ENCODE results near the gene NFKBIB. TPM values are rescaled to one million over a fixed set of nuclear protein-coding genes. Genes with fewer than 3 reads are reported as not detected.
A peak's percentile ranks its signal among the peaks of the same experiment; 100 is the strongest.

NFKBIB gene
- total RNA-seq, 1 experiment from 2014 or later: 13.5 TPM

GRCh38 chr19:38922482-38922881 is 22.7 kb downstream of the NFKBIB start:
- no peaks in the 10 kb centered on the region for H3K4me1 ChIP-seq (ENCODE audit: low read length)
- H4K20me1 ChIP-seq (ENCODE audit: insufficient read depth, low read depth, low read length): no peaks in the 10 kb centered on the region
- H3K9ac ChIP-seq (ENCODE audit: low read length): no peak overlapping the region
- H3K79me2 ChIP-seq (ENCODE audit: low read length): peaks cover 2% of the 10 kb centered on the region; the same call in 1 of the 2 replicates
- no peak overlapping the region for H3K4me2 ChIP-seq (ENCODE audit: low read depth, low read length, poor library complexity, severe bottlenecking)
- no peak overlapping the region for H3K4me3 ChIP-seq (ENCODE audit: low read length)
- H3K9me2 ChIP-seq (replicated peaks; ENCODE audit: insufficient read depth, low read length): no peaks in the 10 kb centered on the region
- 0 out of 2 replicates have a peak, but pooled peaks cover 3% of the 10 kb centered on the region for H3K36me3 ChIP-seq (ENCODE audit: insufficient read depth, low read length)
- DNase-seq: no peak
- no peaks in the 10 kb centered on the region for H3K9me3 ChIP-seq (ENCODE audit: low read length)
- H3K27ac ChIP-seq (ENCODE audit: low read length): no peak overlapping the region
- H2AFZ ChIP-seq (ENCODE audit: low read length): no peak overlapping the region
- no peaks in the 10 kb centered on the region for H3K27me3 ChIP-seq (ENCODE audit: low read length)

DNA sequence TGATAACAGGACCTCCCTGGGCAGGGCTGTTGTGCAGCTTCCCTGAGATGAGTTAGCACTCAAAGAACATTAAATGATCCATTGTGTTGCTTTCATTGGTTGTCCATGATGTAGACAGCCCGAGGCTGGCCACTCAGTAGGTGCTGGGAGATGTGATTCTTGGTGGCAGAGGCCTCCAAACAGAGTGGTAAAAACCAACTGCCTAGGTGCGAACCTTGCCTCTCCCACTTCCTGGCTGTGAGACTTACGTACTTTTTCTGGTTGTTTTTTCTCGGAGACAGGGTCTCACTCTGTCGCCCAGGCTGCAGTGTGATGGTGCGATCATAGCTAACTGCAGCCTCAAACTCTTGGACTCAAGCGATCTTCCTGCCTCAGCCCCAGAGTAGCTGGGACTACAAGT is 24.6 kb downstream of the NFKBIB start:
- Histone ChIP-seq H3K9me3 (ENCODE audit: low read length) (no peaks in the 10 kb centered on the region), H3K9ac (ENCODE audit: low read length) (no peak overlapping the region), H3K79me2 (ENCODE audit: low read length) (peaks cover 20% of the 10 kb centered on the region), H4K20me1 (ENCODE audit: insufficient read depth, low read depth, low read length) (no peaks in the 10 kb centered on the region), H3K27me3 (ENCODE audit: low read length) (no peaks in the 10 kb centered on the region), H3K36me3 (ENCODE audit: insufficient read depth, low read length) (0 out of 2 replicates have a peak, but pooled peaks cover 3% of the 10 kb centered on the region), H3K4me2 (ENCODE audit: low read depth, low read length, poor library complexity, severe bottlenecking) (no peak overlapping the region), H3K9me2 (replicated peaks; ENCODE audit: insufficient read depth, low read length) (no peaks in the 10 kb centered on the region), H3K4me1 (ENCODE audit: low read length) (peaks cover 4% of the 10 kb centered on the region), H3K27ac (ENCODE audit: low read length) (no peak overlapping the region), H2AFZ (ENCODE audit: low read length) (no peak overlapping the region), H3K4me3 (ENCODE audit: low read length) (no peak overlapping the region)
- DNase-seq: no peak

DNA sequence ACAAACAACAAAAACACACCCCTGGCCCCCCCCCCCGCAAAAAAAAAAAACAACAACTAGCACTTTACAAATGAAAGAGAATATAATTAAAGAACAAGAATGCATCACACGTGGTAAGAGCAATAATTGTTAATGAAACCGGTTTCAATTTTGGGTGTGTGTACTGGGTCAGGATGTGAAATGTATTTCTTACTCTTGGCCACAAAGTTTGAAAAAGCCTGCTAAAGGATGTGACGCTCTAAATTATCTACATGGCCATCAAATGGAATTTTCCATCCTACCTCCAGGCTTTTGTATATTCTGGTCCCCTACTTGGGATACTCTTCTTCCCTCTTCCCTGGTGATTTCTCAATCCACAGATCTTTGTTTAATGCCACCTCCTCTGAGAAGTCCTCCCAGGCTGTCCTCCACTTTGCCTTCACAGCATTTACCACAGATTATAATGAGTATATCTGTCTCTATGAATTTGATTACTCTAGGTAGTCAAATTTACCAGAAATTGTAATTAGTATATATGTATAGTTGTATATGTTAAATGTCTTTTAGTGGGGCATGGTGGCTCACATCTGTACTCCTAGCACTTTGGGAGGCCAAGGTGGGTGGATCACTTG is 28.7 kb downstream of the NFKBIB start:
- Histone ChIP-seq H3K9me3 (ENCODE audit: low read length) (no peaks in the 10 kb centered on the region), H4K20me1 (ENCODE audit: insufficient read depth, low read depth, low read length) (peaks cover 5% of the 10 kb centered on the region; the same call in 1 of the 2 replicates), H3K4me3 (ENCODE audit: low read length) (no peak overlapping the region), H3K4me2 (ENCODE audit: low read depth, low read length, poor library complexity, severe bottlenecking) (no peak overlapping the region), H3K4me1 (ENCODE audit: low read length) (peaks cover 16% of the 10 kb centered on the region), H3K79me2 (ENCODE audit: low read length) (peaks cover 43% of the 10 kb centered on the region), H3K9me2 (replicated peaks; ENCODE audit: insufficient read depth, low read length) (no peaks in the 10 kb centered on the region), H3K27ac (ENCODE audit: low read length) (no peak overlapping the region), H3K36me3 (ENCODE audit: insufficient read depth, low read length) (peaks cover 20% of the 10 kb centered on the region), H3K9ac (ENCODE audit: low read length) (no peak overlapping the region), H3K27me3 (ENCODE audit: low read length) (no peaks in the 10 kb centered on the region), H2AFZ (ENCODE audit: low read length) (no peak overlapping the region)
- no peak for DNase-seq

DNA sequence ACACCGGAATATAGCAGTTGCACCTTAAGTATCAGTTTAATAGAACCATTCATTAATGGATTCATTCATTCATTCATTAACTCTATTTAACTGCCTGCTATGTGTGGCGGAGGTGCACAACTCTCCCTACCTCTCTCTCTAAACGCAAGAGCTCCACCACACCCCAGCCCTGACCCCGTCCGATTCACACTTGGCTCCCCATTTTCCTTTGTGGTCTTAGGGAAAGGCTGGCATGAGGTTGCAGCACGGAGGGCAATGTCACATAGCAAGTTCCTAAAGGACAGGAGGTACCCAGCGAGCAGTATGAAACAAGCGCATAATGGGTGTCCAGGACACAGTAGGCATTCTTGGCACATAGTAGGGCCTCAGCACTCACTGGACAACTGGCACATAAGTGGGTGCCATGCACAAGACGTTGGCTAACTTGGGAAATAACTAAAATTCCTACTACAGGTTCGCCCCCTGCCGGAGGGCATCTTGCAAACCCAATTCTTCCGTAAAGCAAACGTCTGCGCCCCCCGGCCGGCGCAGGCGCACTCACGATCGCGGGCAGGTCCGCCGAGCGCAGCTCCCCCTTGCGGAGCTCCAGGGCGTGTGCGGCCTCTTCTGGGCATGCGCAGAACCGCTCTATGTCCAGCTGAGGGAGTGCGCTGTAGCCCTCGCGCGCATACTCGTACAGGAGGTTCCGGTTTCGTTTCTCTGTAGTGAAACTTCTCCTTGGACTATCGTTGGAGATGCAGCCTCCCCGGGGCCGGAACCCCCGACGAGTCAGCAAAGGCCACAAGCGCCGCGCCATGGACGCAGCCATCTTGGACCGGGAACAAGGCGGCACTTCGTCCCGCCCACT is 30.4 kb downstream of the NFKBIB start, which contains the start of gene SARS2:
SARS2 (minus strand) TSS at position 835 of the 847 bp plus-strand sequence; CDS start at position 808, 27 bp downstream.
- no peaks in the 10 kb centered on the region for H3K9me2 ChIP-seq (replicated peaks; ENCODE audit: insufficient read depth, low read length)
- peaks cover 16% of the 10 kb centered on the region for H3K4me1 ChIP-seq (ENCODE audit: low read length)
- peaks cover 18% of the 10 kb centered on the region for H3K36me3 ChIP-seq (ENCODE audit: insufficient read depth, low read length)
- no peaks in the 10 kb centered on the region for H3K9me3 ChIP-seq (ENCODE audit: low read length)
- peaks cover 43% of the 10 kb centered on the region for H3K79me2 ChIP-seq (ENCODE audit: low read length)
- H4K20me1 ChIP-seq (ENCODE audit: insufficient read depth, low read depth, low read length): peaks cover 5% of the 10 kb centered on the region; the same call in 1 of the 2 replicates
- peak within 1 kb of the TSS; percentile 54; the same call in 1 of the 2 replicates for H3K27ac ChIP-seq (ENCODE audit: low read length)
- peak within 1 kb of the TSS; percentile 94 for H3K4me2 ChIP-seq (ENCODE audit: low read depth, low read length, poor library complexity, severe bottlenecking)
- H3K27me3 ChIP-seq (ENCODE audit: low read length): no peaks in the 10 kb centered on the region
- peak within 1 kb of the TSS; percentile 95 for H3K9ac ChIP-seq (ENCODE audit: low read length)
- peak within 1 kb of the TSS; percentile 76; the same call in 1 of the 2 replicates for H2AFZ ChIP-seq (ENCODE audit: low read length)
- DNase-seq: peak; percentile 96
- peak within 1 kb of the TSS; percentile 96 for H3K4me3 ChIP-seq (ENCODE audit: low read length)

GRCh38 chr19:38930776-38931520 is 31.2 kb downstream of the NFKBIB start, which contains the start of gene MRPS12:
Gene MRPS12, plus strand, starts transcription at chr19:38930944. Its CDS starts 351 bp downstream, at chr19:38931295.
- Histone ChIP-seq H3K4me1 (ENCODE audit: low read length) (peaks cover 16% of the 10 kb centered on the region), H2AFZ (ENCODE audit: low read length) (peak within 1 kb of the TSS; percentile 76; the same call in 1 of the 2 replicates), H3K27ac (ENCODE audit: low read length) (peak within 1 kb of the TSS; percentile 54; the same call in 1 of the 2 replicates), H3K36me3 (ENCODE audit: insufficient read depth, low read length) (peaks cover 18% of the 10 kb centered on the region), H3K9me2 (replicated peaks; ENCODE audit: insufficient read depth, low read length) (no peaks in the 10 kb centered on the region), H3K9ac (ENCODE audit: low read length) (peak within 1 kb of the TSS; percentile 95), H3K27me3 (ENCODE audit: low read length) (no peaks in the 10 kb centered on the region), H3K79me2 (ENCODE audit: low read length) (peaks cover 43% of the 10 kb centered on the region), H3K4me3 (ENCODE audit: low read length) (peak within 1 kb of the TSS; percentile 96), H3K4me2 (ENCODE audit: low read depth, low read length, poor library complexity, severe bottlenecking) (peak within 1 kb of the TSS; percentile 94), H4K20me1 (ENCODE audit: insufficient read depth, low read depth, low read length) (peaks cover 5% of the 10 kb centered on the region; the same call in 1 of the 2 replicates), H3K9me3 (ENCODE audit: low read length) (no peaks in the 10 kb centered on the region)
- DNase-seq: peak; percentile 100

DNA sequence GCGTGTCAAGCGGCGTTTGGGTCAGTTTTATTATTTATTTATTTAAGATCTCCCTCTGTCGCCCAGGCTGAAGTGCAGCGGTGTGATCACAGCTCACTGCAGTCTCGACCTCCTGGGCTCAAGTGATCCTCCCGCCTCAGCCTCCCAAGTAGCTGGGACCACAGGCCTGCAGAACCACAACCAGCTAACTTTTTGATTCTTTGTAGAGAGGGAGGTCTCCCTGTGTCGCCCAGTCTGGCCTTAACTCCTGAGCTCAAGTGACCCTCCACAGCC is 31.7 kb downstream of the NFKBIB start:
- Histone ChIP-seq H3K36me3 (ENCODE audit: insufficient read depth, low read length) (peaks cover 18% of the 10 kb centered on the region), H3K9me3 (ENCODE audit: low read length) (no peaks in the 10 kb centered on the region), H4K20me1 (ENCODE audit: insufficient read depth, low read depth, low read length) (peaks cover 5% of the 10 kb centered on the region; the same call in 1 of the 2 replicates), H3K79me2 (ENCODE audit: low read length) (peaks cover 43% of the 10 kb centered on the region), H3K27ac (ENCODE audit: low read length) (no peak overlapping the region), H3K4me1 (ENCODE audit: low read length) (peaks cover 16% of the 10 kb centered on the region), H3K9me2 (replicated peaks; ENCODE audit: insufficient read depth, low read length) (no peaks in the 10 kb centered on the region), H3K9ac (ENCODE audit: low read length) (peak overlapping the region; percentile 95), H3K4me3 (ENCODE audit: low read length) (peak overlapping the region; percentile 96), H2AFZ (ENCODE audit: low read length) (no peak overlapping the region), H3K27me3 (ENCODE audit: low read length) (no peaks in the 10 kb centered on the region), H3K4me2 (ENCODE audit: low read depth, low read length, poor library complexity, severe bottlenecking) (peak overlapping the region; percentile 94)
- DNase-seq: no peak

DNA sequence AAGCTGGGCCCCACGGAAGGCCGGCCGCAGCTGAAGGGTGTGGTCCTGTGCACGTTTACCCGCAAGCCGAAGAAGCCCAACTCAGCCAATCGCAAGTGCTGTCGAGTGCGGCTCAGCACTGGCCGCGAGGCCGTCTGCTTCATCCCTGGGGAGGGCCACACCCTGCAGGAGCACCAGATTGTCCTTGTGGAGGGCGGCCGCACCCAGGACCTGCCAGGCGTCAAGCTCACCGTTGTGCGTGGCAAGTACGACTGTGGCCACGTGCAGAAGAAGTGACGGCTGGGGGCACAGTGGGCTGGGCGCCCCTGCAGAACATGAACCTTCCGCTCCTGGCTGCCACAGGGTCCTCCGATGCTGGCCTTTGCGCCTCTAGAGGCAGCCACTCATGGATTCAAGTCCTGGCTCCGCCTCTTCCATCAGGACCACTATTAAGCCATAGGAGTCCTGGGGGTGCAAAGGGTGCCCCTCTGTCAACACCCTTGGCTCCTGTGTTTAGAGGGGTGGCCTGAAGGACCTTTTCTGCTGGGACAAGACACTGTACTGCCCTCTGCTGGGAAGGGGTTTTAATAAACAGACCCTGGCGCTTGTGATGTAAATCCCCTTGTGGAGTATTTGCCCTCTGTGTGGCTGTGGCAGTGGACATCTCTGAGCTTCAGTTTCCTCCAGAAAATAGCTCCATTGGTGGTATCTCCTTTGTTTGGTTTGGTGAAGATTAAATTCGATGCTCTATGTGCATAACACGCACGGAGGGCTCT is 32.8 kb downstream of the NFKBIB start:
- Histone ChIP-seq H3K4me1 (ENCODE audit: low read length) (peaks cover 16% of the 10 kb centered on the region), H3K4me2 (ENCODE audit: low read depth, low read length, poor library complexity, severe bottlenecking) (no peak overlapping the region), H3K36me3 (ENCODE audit: insufficient read depth, low read length) (peaks cover 18% of the 10 kb centered on the region), H3K9me3 (ENCODE audit: low read length) (no peaks in the 10 kb centered on the region), H4K20me1 (ENCODE audit: insufficient read depth, low read depth, low read length) (peaks cover 5% of the 10 kb centered on the region; the same call in 1 of the 2 replicates), H3K9ac (ENCODE audit: low read length) (no peak overlapping the region), H3K79me2 (ENCODE audit: low read length) (peaks cover 40% of the 10 kb centered on the region), H3K27me3 (ENCODE audit: low read length) (no peaks in the 10 kb centered on the region), H3K4me3 (ENCODE audit: low read length) (no peak overlapping the region), H3K9me2 (replicated peaks; ENCODE audit: insufficient read depth, low read length) (no peaks in the 10 kb centered on the region), H3K27ac (ENCODE audit: low read length) (no peak overlapping the region), H2AFZ (ENCODE audit: low read length) (no peak overlapping the region)
- peak; percentile 73 for DNase-seq
